ENCODE data around the gene RNF26. TPM values are rescaled to one million over a fixed set of nuclear protein-coding genes. Genes with fewer than 3 reads are reported as not detected.

The RNF26 gene
- polyA plus RNA-seq, 1 of the 3 experiments (the other 2 are of a cell fraction): 31.9 TPM

DNA sequence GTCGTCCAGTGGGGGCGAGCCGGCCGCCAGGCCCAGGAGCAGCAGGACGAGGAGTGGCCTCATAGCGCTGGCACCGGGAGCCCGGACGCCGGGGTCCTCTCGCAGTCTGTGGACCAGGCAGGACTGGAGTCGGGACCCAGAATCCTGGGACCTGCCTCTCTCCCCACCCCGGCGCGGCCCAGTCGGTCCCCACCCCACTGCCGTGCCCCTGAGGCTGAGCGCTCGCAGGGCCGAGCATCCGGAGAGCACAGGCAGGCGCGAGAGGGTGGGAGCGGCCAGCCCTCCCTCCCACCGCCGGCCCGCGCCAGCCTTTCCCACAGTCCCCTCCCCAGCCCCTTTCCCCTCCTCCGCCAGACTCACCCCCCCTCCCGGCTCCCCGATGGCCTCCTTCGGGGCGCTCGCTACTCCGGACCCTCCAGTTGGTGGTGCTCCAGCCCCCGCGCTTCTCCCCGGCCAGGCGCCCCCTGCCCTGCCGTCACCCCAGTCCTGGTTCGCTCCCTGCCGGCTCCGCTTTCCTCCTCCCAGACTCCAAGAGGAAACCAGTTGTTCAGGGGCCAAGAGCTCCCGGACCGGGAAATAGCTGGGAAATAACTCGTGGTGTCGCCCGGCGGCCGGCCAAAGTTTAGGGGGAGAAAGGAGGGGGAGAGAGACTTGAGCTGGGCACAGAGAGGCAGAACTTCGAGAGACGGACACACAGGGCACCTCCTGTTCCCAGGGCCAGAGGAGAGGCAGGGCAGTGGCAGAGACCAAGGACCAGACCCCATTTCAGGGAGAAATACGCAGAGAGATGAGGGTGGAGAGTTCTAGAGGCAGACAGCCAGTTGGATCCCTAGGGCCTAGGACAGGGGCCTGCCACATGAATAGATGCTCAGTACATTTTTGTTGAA, 6.3 kb downstream of the RNF26 start, which contains the start of gene C1QTNF5:
Gene C1QTNF5 (minus strand): TSS at position 549 of the 887 bp plus-strand sequence. CDS start 486 bp downstream, at position 63.
- H3F3A ChIP-seq (replicated peaks; ENCODE audit: insufficient read depth): peaks cover 6% of the 10 kb centered on the region
- peaks cover 0 to 12% of the 10 kb centered on the region in 2 experiments for H3K36me3 ChIP-seq (replicated peaks in 1 of 2; ENCODE audit: control insufficient read depth in 1 of 2, insufficient read depth in 2 of 2, low read length in 1 of 2)
- peak; percentile 83 for DNase-seq
- H3K4me2 ChIP-seq: peak within 1 kb of the TSS; percentile 63; the same call in 1 of the 2 replicates
- H3K9me2 ChIP-seq: no peaks in the 10 kb centered on the region
- CTCF ChIA-PET: interaction anchor here (0.6 to 8.6 kb wide), 41 partner anchors 7 to 1196 kb away, joined by 3 to 191 read pairs (median 5); partner anchors contain the start of genes CBL, HMBS, MCAM and MFRP
- peak within 1 kb of the TSS; percentile 37 to 49; a peak in 3 of 4 replicates for H3K4me3 ChIP-seq (ENCODE audit: low read depth in 2 of 2, low read length in 1 of 2)
- TF ChIP-seq SIN3A (IDR thresholded peaks at IDR 0.05; ENCODE audit: borderline replicate concordance, low read depth, low read length) (no peak), FOSL2 (IDR thresholded peaks at IDR 0.05; ENCODE audit: borderline replicate concordance, low read depth) (no peak), MEF2A (IDR thresholded peaks at IDR 0.05; ENCODE audit: borderline replicate concordance, low read depth) (no peak)
- TF ChIP-seq, protein P1, sequence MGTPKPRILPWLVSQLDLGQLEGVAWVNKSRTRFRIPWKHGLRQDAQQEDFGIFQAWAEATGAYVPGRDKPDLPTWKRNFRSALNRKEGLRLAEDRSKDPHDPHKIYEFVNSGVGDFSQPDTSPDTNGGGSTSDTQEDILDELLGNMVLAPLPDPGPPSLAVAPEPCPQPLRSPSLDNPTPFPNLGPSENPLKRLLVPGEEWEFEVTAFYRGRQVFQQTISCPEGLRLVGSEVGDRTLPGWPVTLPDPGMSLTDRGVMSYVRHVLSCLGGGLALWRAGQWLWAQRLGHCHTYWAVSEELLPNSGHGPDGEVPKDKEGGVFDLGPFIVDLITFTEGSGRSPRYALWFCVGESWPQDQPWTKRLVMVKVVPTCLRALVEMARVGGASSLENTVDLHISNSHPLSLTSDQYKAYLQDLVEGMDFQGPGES (IDR thresholded peaks at IDR 0.05; ENCODE audit: low read depth, low read length): no peak
- 71% methylated on average over 28 of the region's 53 CpGs for WGBS (ENCODE audit: low lambda C conversion rate)
- no peaks in the 10 kb centered on the region for H3K9me3 ChIP-seq
- H3K79me2 ChIP-seq (ENCODE audit: insufficient read depth): peaks cover 20% of the 10 kb centered on the region
- POLR2A ChIA-PET: interaction anchor here (0.7 to 2.5 kb wide), 3 partner anchors 34 to 247 kb away, joined by 3 to 7 read pairs (median 5); no protein-coding TSS in a partner anchor
- peaks cover 16 to 33% of the 10 kb centered on the region in 2 experiments; a peak in 3 of 4 replicates for H3K4me1 ChIP-seq (ENCODE audit: control insufficient read depth in 1 of 2, insufficient read depth in 2 of 2, low read depth in 1 of 2, low read length in 1 of 2)
- no peaks in the 10 kb centered on the region for H3K27me3 ChIP-seq (ENCODE audit: insufficient read depth)
- no peak within 1 kb of the TSS for H3K9ac ChIP-seq
- H4K20me1 ChIP-seq (ENCODE audit: insufficient read depth): no peaks in the 10 kb centered on the region
- H2AFZ ChIP-seq (ENCODE audit: low read depth): 0 out of 2 replicates have a peak within 1 kb of the TSS, but pooled peaks have one; percentile 63
- H3K27ac ChIP-seq (ENCODE audit: low read depth in 2 of 2, low read length in 1 of 2): no peak within 1 kb of the TSS; a peak in 1 of 4 replicates

DNA sequence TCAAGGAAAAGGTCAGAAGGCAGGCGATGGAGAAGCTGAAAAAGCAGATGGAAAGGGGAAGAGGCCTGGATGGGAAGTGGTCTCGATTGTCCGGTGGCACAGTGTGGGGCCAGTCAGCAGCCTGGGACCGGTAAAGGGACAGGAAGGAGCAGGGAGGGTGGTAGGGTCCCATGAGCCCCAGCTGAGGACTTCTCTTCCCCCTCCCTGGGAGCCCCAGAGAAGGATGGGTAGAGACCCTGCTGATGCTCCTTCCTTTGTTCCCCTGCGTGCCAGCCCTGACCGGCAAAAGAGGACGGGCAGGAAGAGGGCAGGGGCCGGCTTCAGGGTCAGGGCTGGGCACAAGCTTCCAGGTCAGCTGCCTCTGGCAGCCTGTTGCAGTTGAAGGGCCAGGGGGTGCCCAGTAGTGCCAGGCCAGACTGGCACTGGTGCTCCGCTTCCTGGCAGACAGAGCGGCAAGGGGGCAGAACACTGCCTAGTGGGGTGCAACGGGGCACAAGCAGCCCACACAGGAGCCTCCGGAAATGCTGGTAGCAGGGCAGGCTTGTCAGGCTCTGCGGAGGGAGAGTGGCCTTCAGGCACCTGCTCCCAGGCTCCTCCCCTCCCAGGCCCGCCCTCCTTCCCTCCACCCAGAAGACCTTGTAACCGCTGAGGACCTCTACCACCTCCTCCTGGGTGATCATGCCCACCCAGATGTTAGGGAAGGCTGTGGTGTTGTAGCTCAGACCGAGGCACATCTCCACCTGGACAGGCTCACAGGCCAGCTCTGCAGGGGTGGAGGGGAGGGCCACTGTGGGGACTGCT, 7.1 kb downstream of the RNF26 start:
- H4K20me1 ChIP-seq (ENCODE audit: insufficient read depth): no peaks in the 10 kb centered on the region
- peaks cover 11% of the 10 kb centered on the region; the same call in 1 of the 2 replicates for H3K79me2 ChIP-seq (ENCODE audit: insufficient read depth)
- peaks cover 6% of the 10 kb centered on the region for H3F3A ChIP-seq (replicated peaks; ENCODE audit: insufficient read depth)
- no peak for TF ChIP-seq CHD2 (IDR thresholded peaks at IDR 0.05; ENCODE audit: low read length, partially characterized antibody)
- no peak overlapping the region for H3K9ac ChIP-seq
- no peaks in the 10 kb centered on the region for H3K27me3 ChIP-seq (ENCODE audit: insufficient read depth)
- no peaks in the 10 kb centered on the region for H3K9me2 ChIP-seq
- no peak overlapping the region for H3K4me3 ChIP-seq (ENCODE audit: low read depth in 2 of 2, low read length in 1 of 2)
- H3K36me3 ChIP-seq (replicated peaks in 1 of 2; ENCODE audit: control insufficient read depth in 1 of 2, insufficient read depth in 2 of 2, low read length in 1 of 2): peaks cover 0 to 8% of the 10 kb centered on the region in 2 experiments
- no peaks in the 10 kb centered on the region for H3K9me3 ChIP-seq
- ChIA-PET POLR2A (interaction anchor here (0.7 kb wide), 1 partner anchor 247 kb away, joined by 3 read pairs; no protein-coding TSS in a partner anchor), CTCF (interaction anchor here (0.7 to 8.6 kb wide), 8 partner anchors 11 to 227 kb away, joined by 3 to 191 read pairs (median 46); no protein-coding TSS in a partner anchor)
- WGBS (ENCODE audit: low lambda C conversion rate): 95% methylated on average over 7 of the region's 16 CpGs
- H2AFZ ChIP-seq (ENCODE audit: low read depth): no peak overlapping the region
- no peak overlapping the region for H3K4me2 ChIP-seq
- DNase-seq: no peak
- no peak overlapping the region for H3K27ac ChIP-seq (ENCODE audit: low read depth in 2 of 2, low read length in 1 of 2)
- H3K4me1 ChIP-seq (ENCODE audit: control insufficient read depth in 1 of 2, insufficient read depth in 2 of 2, low read depth in 1 of 2, low read length in 1 of 2): peaks cover 16 to 29% of the 10 kb centered on the region in 2 experiments; a peak in 3 of 4 replicates
